SKM-1 treated with dmso at 0.1 percent for 144 hours (cell line): Measurements from ENCODE around the gene TMEM170A.
"Not testable (repeated sequence)": the region's sequence is repeated elsewhere in the genome, so short reads cannot be mapped to it uniquely, and the experiment has no call there.

Experiments
- DNase-seq: peaks from one replicate; lab custom pipeline; 2025; ENCODE audit not compliant: unreplicated experiment; lab: John Stamatoyannopoulos, UW

TMEM170A gene

DNA sequence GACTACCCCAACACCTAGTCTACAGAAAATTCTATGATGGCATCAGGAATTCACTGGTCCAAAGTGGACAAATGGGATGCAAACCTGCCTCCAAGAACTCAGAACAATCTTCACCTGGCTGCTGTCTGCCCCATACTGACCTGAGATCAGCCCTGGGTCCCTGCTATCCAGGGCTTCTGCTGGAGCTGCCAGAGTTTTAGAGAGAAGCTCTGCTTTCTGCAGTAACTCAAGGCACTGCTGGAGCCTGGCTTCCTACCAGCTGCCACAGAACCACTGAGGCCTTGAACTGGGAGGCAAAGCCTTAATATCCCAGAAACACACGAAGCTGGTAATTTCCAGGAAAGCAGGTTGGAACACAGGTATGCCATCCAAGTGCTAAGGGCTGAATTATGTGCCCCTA, 7.5 kb downstream of the TMEM170A start:
- no peak for DNase-seq

DNA sequence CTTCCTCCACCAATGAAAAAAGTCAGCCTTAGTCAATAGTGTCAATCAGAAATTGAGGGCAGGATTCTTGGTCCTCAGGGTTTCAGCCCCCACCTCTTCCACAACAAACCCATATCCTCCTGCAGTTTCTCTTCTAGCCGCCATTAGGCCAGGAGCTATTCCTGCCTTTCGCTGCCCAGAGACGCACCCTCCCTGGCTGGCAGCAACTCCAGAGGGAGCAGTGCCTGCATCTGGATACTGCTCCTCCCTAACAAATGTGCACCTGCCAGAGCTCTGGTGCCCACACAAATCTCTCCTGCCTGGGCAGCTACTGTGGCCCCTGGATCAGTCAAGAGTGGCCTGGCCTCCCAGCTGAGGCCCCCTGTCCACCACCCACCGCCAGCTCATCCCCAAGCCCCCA, 8.0 kb downstream of the TMEM170A start:
- DNase-seq: not testable (repeated sequence)

- DNase-seq: no peak
Observed at GRCh38 chr16:75455677-75456076, 8.8 kb downstream of the TMEM170A start.

- DNase-seq: no peak
Observed at GRCh38 chr16:75452464-75453190, 11.9 kb downstream of the TMEM170A start.

DNA sequence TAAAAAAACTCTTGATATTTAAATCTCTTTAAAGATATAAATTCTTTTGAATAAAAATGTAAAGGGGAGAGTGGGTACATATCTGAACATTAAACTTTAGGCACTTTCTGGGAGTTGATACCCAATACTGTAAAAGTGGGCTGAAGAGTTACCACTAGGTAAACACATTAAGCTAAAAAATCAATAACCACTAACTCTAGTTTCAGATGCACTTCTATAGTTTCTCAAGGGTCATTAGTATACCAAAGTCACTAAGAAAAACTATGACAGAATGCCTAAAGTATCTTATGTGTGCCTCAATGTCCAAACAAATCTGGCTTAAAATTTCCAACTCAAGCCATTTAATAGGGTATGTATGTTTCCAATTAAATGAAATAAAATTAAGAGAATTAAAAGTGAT, 18.1 kb downstream of the TMEM170A start:
- no peak for DNase-seq

DNA sequence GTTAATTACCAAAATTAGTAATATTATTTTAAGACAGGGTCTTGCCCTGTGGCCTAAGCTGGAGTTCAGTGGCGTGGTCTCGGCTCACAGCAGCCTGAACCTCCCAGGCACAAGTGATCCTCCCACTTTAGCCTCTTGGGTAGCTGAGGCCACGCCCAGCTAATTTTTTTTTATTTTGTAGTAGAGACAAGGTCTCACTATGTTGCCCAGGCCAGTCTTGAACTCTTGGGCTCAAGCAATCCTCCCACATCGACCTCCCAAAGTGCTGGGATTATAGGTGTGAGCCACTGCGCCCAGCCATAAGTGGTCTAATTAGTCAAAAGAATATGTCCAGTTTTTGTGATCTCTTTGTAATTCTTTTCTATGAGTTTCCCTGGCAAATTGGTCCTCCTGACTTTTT, 19.2 kb downstream of the TMEM170A start:
- no peak for DNase-seq

- no peak for DNase-seq
Observed at GRCh38 chr16:75443298-75443697, 21.2 kb downstream of the TMEM170A start.

DNA sequence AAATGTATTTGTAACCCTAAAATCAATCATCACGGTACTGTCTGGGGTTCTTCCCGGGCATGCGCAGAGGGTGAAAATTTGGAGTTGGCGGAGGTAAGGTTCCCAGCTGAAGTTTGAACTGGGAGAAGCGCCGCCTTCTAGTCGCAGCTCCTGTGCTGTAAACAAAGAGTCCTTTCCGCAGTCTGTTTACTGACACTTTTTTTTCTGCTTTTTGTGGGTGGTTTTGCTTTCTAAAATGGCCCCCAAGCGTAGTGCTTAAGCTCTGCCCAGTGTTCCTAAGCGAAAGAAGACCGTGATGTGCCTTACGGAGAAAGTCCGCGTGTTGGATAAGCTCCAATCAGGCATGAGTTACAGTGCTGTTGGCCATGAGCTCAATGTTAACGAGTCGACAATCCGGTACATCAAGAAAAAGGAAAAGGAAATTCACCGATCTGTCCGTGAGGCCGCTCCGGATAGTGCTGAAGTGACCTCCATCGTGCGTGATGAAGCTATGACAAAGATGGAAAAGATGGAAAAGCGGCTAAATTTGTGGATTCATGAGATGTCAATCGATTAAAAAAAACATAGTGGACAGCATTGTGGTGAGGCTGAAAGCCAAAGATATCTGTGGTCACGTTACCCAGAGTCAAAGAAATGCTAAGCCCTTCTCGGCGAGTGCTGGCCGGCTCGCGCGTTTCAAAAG, 30.6 kb downstream of the TMEM170A start:
- DNase-seq: no peak

GRCh38 chr16:75432828-75433731, 31.4 kb downstream of the TMEM170A start, which contains the start of gene CFDP1:
Gene CFDP1, minus strand, starts transcription at chr16:75433503. Its CDS starts 151 bp downstream, at chr16:75433352.
- peak; percentile 90 for DNase-seq

GRCh38 chr16:75429621-75430403, 34.7 kb downstream of the TMEM170A start:
- no peak for DNase-seq

DNA sequence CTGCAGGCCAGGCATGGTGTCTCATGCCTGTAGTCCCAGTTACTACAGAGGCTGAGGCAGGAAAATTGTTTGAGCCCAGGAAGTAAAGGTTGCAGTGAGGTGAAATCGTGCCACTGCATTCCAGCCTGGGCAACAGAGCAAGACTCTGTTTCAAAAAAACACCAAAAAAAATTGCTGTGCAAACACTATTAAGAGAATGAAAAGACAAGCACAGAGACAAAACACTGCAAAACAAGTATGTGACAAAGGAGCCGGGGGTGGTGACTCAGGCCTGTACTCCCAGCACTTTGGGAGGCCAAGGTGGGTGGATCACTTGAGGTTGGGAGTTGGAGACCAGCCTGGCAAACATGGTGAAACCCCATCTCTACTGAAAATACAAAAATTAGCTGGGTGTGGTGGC, 38.0 kb downstream of the TMEM170A start:
- not testable (repeated sequence) for DNase-seq

DNA sequence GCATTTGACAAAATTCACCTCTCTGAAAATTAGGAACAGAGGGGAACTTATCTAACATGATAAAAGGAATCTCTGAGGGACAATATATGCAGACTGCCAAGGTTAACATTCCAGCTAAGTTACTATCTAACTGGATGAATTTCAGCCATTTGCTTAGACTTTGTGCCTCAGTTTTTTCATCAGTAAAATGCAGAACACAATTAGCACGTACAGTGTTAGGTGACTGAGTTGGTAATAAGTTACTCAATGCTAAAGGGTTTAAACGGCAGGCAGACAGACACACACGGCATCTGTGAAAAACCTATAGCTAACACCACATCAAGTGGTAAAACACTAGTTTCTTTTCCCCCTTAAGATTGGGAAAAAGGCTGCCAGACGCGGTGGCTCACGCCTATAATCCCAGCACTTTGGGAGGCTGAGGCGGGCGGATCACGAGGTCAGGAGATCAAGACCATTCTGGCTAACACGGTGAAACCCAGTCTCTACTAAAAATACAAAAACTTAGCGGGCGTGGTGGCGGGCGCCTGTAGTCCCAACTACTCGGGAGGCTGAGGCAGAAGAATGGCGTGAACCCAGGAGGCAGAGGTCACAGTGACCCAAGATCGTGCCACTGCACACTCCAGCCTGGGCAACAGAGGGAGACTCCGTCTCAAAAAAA, 40.3 kb downstream of the TMEM170A start:
- DNase-seq: not testable (repeated sequence)

DNA sequence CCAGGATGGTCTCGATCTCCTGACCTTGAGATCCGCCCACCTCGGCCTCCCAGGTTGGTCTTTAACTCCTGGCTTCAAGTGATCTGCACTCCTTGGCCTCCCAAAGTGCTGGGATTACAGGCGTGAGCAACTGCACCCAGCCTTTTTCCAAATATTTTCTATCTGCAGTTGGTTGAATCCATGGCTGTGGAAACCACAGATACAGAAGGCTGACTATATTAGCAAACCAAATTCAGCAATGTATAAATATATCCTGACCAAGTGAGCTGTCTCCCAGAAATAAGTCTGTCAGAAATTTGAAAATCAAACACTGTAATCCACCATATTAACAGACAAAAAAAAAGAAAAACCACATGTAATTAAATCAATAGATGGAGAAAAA, 40.8 kb downstream of the TMEM170A start:
- no peak for DNase-seq

GRCh38 chr16:75421820-75422126, 42.7 kb downstream of the TMEM170A start:
- no peak for DNase-seq

GRCh38 chr16:75420987-75421819, 43.3 kb downstream of the TMEM170A start:
- peak; percentile 47 for DNase-seq

DNA sequence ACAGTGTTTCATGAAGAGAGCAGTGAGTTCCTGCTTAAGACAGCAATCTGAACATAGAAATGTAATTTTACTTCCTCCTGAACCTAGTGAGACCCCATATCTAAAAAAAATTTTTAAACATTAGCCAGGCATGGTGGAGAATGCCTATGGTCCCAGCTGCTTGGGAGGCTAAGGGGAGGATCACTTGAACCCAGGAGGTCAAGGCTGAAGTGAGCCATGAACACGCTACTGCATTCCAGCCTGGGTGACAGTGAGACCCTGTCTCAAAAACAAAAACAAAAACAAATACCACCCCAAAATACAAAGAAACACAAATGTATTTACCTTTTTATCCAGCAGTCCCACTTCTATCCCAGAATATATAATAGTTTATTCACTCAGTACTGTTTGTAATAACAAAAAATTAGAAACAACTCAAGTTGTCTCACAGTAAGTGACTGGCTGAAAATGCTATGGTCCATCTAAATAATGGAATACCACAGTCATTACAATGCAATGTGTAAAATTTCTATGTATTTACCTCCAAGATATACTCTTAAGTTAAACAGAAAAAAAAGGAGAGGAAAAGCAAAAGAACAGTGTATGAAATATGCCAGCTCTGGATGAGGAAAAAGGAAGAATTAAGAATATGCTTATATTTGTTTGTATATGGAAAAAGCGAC, 47.5 kb downstream of the TMEM170A start:
- no peak for DNase-seq

DNA sequence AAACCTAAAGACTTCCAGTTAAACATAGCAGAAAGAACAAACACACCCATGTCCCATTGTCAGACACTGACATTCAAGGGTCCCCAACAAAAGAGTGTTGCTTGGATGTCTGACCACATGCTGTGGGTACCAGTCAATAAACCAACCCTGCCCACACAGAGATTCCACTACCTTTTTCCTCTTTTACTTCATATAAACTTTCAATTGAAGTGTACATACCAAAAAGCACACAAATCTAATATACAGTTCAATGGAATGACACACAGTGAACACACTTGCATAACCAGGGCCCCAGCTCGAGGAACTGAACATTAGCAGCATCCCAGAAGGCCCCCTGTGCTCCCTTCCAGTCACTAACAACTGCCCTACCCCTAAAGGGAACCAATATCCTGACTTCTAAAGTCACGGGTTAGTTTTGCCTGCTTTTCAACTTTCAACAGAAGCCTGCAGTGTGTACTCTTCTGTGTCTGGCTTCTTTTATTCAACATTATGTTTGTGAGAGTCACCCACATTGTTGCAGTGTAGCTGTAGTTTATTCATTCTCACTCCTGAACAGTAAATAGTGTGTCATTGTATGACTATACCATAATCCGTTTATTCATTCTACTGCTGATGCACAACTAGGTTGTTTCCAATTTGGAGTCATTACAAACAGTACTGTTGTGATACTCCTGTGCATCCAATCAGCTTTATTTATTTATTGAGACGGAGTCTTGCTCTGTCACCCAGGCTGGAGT, 49.2 kb downstream of the TMEM170A start:
- no peak for DNase-seq

GRCh38 chr16:75413951-75414350, 50.5 kb downstream of the TMEM170A start:
- no peak for DNase-seq
